Measurements from ENCODE around the gene AKAP10. TPM values are rescaled to one million over a fixed set of nuclear protein-coding genes. Genes with fewer than 3 reads are reported as not detected.
"Not testable (repeated sequence)": the region's sequence is repeated elsewhere in the genome, so short reads cannot be mapped to it uniquely, and the experiment has no call there.

The AKAP10 gene
- total and polyA plus RNA-seq, 7 donors, result 4.2 to 16.8 (median 11.1) TPM

GRCh38 chr17:19900809-19901208 lies 76.8 kb downstream of the AKAP10 start:
- no peak overlapping the region for H3K4me3 ChIP-seq
- TF ChIP-seq CTCF (IDR thresholded peaks at IDR 0.05), result no peak
- 97 to 100% (median 98%) methylated on average over 2 of the region's 2 CpGs for WGBS, 3 donors
- no peaks in the 10 kb centered on the region for H3K4me1 ChIP-seq
- ATAC-seq (peak in 1 of 4 donors; percentile 23), DNase-seq (no peak)
- H3K27ac ChIP-seq, result no peak overlapping the region
- no peaks in the 10 kb centered on the region for H3K9me3 ChIP-seq
- intact Hi-C loops (cut with DNase I), result no loop called here
- H3K36me3 ChIP-seq (ENCODE audit: insufficient read depth in 1 of 2, low read depth in 1 of 2), result peaks cover 2 to 63% of the 10 kb centered on the region in 2 donors
- no peaks in the 10 kb centered on the region for H3K27me3 ChIP-seq (ENCODE audit: insufficient read depth in 3 of 3, low read length in 2 of 3)

GRCh38 chr17:19897903-19898302 lies 79.7 kb downstream of the AKAP10 start:
- WGBS, 3 donors, result 39 to 47% (median 46%) methylated on average over 2 of the region's 2 CpGs
- peak in 2 of 4 donors; percentile 19 to 29 for ATAC-seq
- no peak for TF ChIP-seq CTCF (IDR thresholded peaks at IDR 0.05)
- Histone ChIP-seq H3K9me3 (no peaks in the 10 kb centered on the region), H3K4me1 (no peaks in the 10 kb centered on the region), H3K4me3 (no peak overlapping the region), H3K27me3 (ENCODE audit: insufficient read depth in 3 of 3, low read length in 2 of 3) (peaks cover 0 to under 1% (median 0%) of the 10 kb centered on the region in 3 donors), H3K36me3 (ENCODE audit: insufficient read depth in 1 of 2, low read depth in 1 of 2) (peaks cover 0 to 34% of the 10 kb centered on the region in 2 donors), H3K27ac (no peak overlapping the region)
- no peak for DNase-seq
- intact Hi-C loops (cut with DNase I), result no loop called here

- ATAC-seq (peak; percentile 19 to 65 (median 55)), DNase-seq (peak; percentile 39 to 65)
- intact Hi-C loops (cut with DNase I), result no loop called here
- no peaks in the 10 kb centered on the region for H3K4me1 ChIP-seq
- H3K4me3 ChIP-seq, result no peak overlapping the region
- no peak overlapping the region for H3K27ac ChIP-seq
- 51 to 61% (median 57%) methylated on average over 8 of the region's 8 CpGs for WGBS, 3 donors
- no peaks in the 10 kb centered on the region for H3K9me3 ChIP-seq
- peaks cover 0 to 2% (median 0%) of the 10 kb centered on the region in 3 donors for H3K27me3 ChIP-seq (ENCODE audit: insufficient read depth in 3 of 3, low read length in 2 of 3)
- no peak for TF ChIP-seq CTCF (IDR thresholded peaks at IDR 0.05)
- peaks cover 0 to 27% of the 10 kb centered on the region in 2 donors for H3K36me3 ChIP-seq (ENCODE audit: insufficient read depth in 1 of 2, low read depth in 1 of 2)
Measured at GRCh38 chr17:19897090-19897837, 80.4 kb downstream of the AKAP10 start.

- peaks cover 0 to 2% (median 0%) of the 10 kb centered on the region in 3 donors for H3K27me3 ChIP-seq (ENCODE audit: insufficient read depth in 3 of 3, low read length in 2 of 3)
- H3K36me3 ChIP-seq (ENCODE audit: insufficient read depth in 1 of 2, low read depth in 1 of 2), result peaks cover 0 to 23% of the 10 kb centered on the region in 2 donors
- 83 to 87% (median 84%) methylated on average over 2 of the region's 2 CpGs for WGBS, 3 donors
- H3K4me3 ChIP-seq, result no peak overlapping the region
- no peaks in the 10 kb centered on the region for H3K4me1 ChIP-seq
- TF ChIP-seq CTCF (IDR thresholded peaks at IDR 0.05), result no peak
- ATAC-seq (no peak), DNase-seq (no peak)
- H3K27ac ChIP-seq, result no peak overlapping the region
- no peaks in the 10 kb centered on the region for H3K9me3 ChIP-seq
- intact Hi-C loops (cut with DNase I), result no loop called here
Measured at GRCh38 chr17:19896679-19897078, 80.9 kb downstream of the AKAP10 start.

- H3K4me3 ChIP-seq; ATAC-seq; H3K9me3 ChIP-seq; H3K36me3 ChIP-seq (ENCODE audit: insufficient read depth in 1 of 2, low read depth in 1 of 2); H3K27me3 ChIP-seq (ENCODE audit: insufficient read depth in 3 of 3, low read length in 2 of 3); H3K4me1 ChIP-seq; DNase-seq; intact Hi-C loops (cut with DNase I); H3K27ac ChIP-seq: not testable (repeated sequence)
- WGBS, 3 donors, result 90 to 91% (median 91%) methylated on average over 5 of the region's 5 CpGs
Measured at GRCh38 chr17:19890554-19890953, 87.1 kb downstream of the AKAP10 start.

- H3K27me3 ChIP-seq (ENCODE audit: insufficient read depth in 3 of 3, low read length in 2 of 3); H3K27ac ChIP-seq; ATAC-seq; intact Hi-C loops (cut with DNase I); H3K4me1 ChIP-seq; H3K4me3 ChIP-seq; DNase-seq; H3K9me3 ChIP-seq; H3K36me3 ChIP-seq (ENCODE audit: insufficient read depth in 1 of 2, low read depth in 1 of 2): not testable (repeated sequence)
- WGBS, 3 donors, result 92 to 95% (median 95%) methylated on average over 5 of the region's 5 CpGs
Measured at GRCh38 chr17:19890001-19890400, 87.6 kb downstream of the AKAP10 start.
